Measurements from ENCODE around the gene CCR2.

- TF ChIP-seq CTCF (IDR thresholded peaks at IDR 0.05 in 4 of 5, conservative IDR thresholded peaks at IDR 0.05 in 1 of 5), result no peak
- TF ChIP-seq POLR2A (IDR thresholded peaks at IDR 0.05), result no peak
Measured at GRCh38 chr3:46375814-46376213, 21.9 kb downstream of the CCR2 start.
